C4-2B (cell line): ENCODE data around the gene DDR1.

Experiments used
- CTCF ChIP-seq: fragments of 450-650 bp; conservative IDR thresholded peaks from 2 replicates; pipeline ENCODE4 v1.5.1; 2017; ENCODE audit warnings: mild to moderate bottlenecking
- ZFX ChIP-seq: fragments of 450-650 bp; IDR thresholded peaks from 2 replicates; pipeline ENCODE4 v1.6.1; 2017

- TF ChIP-seq CTCF (no peak), ZFX (no peak)
Observed at GRCh38 chr6:30896541-30896940, 12.2 kb downstream of the DDR1 start.
